Endothelial cell of umbilical vein (primary cell): ENCODE data around the gene EHBP1L1.

ENCODE experiments used
- CTCF ChIP-seq, 2 donors: IDR thresholded peaks; 1 replicate in 1 of 2; 2 replicates in 1 of 2; pipeline ENCODE4 v1.5.1; 2011; ENCODE audit warnings: low read length in 2 of 2, mild to moderate bottlenecking in 2 of 2, moderate library complexity in 2 of 2, control low read depth in 1 of 2, inconsistent platforms in 1 of 2, low read depth in 1 of 2; ENCODE audit not compliant: insufficient read depth in 1 of 2; ENCODE audit errors: extremely low read depth in 1 of 2
- EZH2 ChIP-seq: IDR thresholded peaks from 2 replicates; pipeline ENCODE4 v1.6.1; 2012; ENCODE audit warnings: borderline replicate concordance, low read depth, mild to moderate bottlenecking, moderate library complexity, low read length, inconsistent platforms; ENCODE audit not compliant: severe bottlenecking
- GATA2 ChIP-seq: IDR thresholded peaks from 2 replicates; pipeline ENCODE4 v1.7.0; 2011; ENCODE audit warnings: low read depth, mild to moderate bottlenecking, moderate library complexity, mixed read lengths, low read length; ENCODE audit not compliant: insufficient read length, insufficient read depth
- JUN ChIP-seq: IDR thresholded peaks from 2 replicates; pipeline ENCODE4 v1.6.1; 2011; ENCODE audit warnings: borderline replicate concordance, low read depth; ENCODE audit not compliant: insufficient read length, insufficient read depth
- MYC ChIP-seq: IDR thresholded peaks from one replicate; pipeline ENCODE4 v1.6.1; 2011; ENCODE audit warnings: mild to moderate bottlenecking, low read depth, low read length
- POLR2A ChIP-seq: IDR thresholded peaks from 2 replicates; pipeline ENCODE4 v1.6.1; 2012; ENCODE audit warnings: low read depth, mild to moderate bottlenecking, control low read depth, low read length

DNA sequence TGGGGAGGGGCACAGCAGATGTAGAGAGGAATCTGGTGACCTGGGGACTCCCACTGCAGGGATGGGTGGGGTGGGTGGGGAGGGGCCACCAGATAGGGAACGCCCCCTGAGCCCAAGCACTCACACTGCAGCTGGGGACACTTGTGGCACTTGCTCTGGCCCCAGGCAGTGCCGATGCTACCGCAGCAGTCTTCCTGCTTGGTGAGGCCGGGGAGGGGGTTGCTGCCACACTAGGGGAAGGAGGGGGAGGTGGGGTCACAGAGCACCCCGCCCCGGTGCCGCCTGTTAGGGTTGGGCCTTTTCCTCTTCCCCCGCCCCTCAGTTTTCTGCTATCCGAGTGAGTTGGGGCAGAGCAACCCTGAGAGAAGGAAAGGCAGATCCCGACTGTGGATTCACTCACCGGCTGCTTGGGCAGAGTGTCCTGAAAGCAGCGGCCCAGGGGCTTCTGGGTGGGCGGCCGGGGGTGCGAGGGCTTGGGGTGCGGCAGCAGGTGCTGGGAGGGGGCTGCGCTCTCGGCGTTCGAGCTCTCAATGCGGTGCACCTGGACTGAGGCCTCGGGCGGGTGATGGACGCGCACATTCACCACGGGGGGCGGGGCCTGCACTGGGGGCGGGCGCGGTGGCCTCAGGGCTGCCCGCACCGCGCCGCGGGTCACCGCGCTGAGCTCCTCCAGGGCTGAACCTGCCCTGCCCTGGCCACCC is 22.4 kb upstream of the EHBP1L1 start:
- no peak for TF ChIP-seq CTCF (IDR thresholded peaks at IDR 0.05; ENCODE audit: extremely low read depth in 1 of 2, insufficient read depth in 1 of 2, low read depth in 1 of 2, low read length in 2 of 2)
- no peak for TF ChIP-seq EZH2
- TF ChIP-seq JUN, result no peak
- no peak for TF ChIP-seq POLR2A
- no peak for TF ChIP-seq GATA2
- TF ChIP-seq MYC, result no peak
